Measurements from ENCODE around the gene BMPR2.

DNA sequence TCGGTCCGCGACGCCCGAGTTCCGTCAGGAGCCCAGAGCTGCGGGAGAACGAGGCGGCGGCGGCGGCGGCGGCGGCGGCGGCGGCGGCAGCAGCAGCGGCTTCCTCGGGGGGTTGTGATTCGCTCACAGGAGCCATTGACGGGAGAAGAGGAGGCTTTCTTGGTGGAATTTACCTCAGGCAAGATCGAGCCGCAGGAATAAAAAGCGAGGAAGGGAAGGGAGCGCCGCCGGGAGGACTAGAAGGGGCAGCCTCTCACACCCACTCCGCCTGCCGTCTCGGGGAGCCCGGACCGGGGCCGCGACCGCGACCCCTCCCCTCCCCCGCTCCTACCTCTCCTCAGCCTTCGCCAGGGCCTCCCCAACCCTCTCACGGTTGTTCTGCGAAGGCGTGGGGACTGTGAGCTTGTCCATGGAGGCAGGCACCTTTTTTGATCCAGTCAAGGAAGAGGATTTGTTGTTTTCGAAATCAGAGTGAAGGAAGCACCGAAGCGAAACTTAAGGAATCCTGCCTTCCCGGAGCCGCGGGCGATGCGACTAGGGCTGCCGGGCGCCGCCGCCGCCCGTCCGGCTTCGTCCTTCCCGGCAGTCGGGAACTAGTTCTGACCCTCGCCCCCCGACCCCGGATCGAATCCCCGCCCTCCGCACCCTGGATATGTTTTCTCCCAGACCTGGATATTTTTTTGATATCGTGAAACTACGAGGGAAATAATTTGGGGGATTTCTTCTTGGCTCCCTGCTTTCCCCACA, 506 bp downstream of the BMPR2 start:
- TF ChIP-seq FOSL1 (IDR thresholded peaks at IDR 0.05; ENCODE audit: insufficient read depth, low read depth, low read length) (no peak), BRCA1 (IDR thresholded peaks at IDR 0.05; ENCODE audit: low read depth, low read length) (no peak), POLR2AphosphoS5 (IDR thresholded peaks at IDR 0.05; ENCODE audit: low read depth, low read length) (no peak), POLR2A (IDR thresholded peaks at IDR 0.05; ENCODE audit: control extremely low read depth in 1 of 2, low read depth in 2 of 2, low read length in 2 of 2) (no peak), KDM5A (IDR thresholded peaks at IDR 0.05; ENCODE audit: low read length) (no peak), MAFK (IDR thresholded peaks at IDR 0.05; ENCODE audit: low read depth, low read length) (no peak), RAD21 (IDR thresholded peaks at IDR 0.05 in 1 of 2, conservative IDR thresholded peaks at IDR 0.05 in 1 of 2; ENCODE audit: low read depth in 2 of 2, low read length in 2 of 2) (no peak)
- TF ChIP-seq, protein P1, sequence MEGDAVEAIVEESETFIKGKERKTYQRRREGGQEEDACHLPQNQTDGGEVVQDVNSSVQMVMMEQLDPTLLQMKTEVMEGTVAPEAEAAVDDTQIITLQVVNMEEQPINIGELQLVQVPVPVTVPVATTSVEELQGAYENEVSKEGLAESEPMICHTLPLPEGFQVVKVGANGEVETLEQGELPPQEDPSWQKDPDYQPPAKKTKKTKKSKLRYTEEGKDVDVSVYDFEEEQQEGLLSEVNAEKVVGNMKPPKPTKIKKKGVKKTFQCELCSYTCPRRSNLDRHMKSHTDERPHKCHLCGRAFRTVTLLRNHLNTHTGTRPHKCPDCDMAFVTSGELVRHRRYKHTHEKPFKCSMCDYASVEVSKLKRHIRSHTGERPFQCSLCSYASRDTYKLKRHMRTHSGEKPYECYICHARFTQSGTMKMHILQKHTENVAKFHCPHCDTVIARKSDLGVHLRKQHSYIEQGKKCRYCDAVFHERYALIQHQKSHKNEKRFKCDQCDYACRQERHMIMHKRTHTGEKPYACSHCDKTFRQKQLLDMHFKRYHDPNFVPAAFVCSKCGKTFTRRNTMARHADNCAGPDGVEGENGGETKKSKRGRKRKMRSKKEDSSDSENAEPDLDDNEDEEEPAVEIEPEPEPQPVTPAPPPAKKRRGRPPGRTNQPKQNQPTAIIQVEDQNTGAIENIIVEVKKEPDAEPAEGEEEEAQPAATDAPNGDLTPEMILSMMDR (IDR thresholded peaks at IDR 0.05; ENCODE audit: control extremely low read depth in 1 of 3, insufficient read depth in 1 of 3, low read depth in 1 of 3, low read length in 3 of 3): no peak
- TF ChIP-seq, protein P2, sequence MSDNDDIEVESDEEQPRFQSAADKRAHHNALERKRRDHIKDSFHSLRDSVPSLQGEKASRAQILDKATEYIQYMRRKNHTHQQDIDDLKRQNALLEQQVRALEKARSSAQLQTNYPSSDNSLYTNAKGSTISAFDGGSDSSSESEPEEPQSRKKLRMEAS (IDR thresholded peaks at IDR 0.05): no peak
